Measurements from ENCODE around the gene ITGA1.

GRCh38 chr5:52869391-52869790 lies 81.7 kb downstream of the ITGA1 start:
- TF ChIP-seq POLR2A (IDR thresholded peaks at IDR 0.05), result no peak
- TF ChIP-seq, protein P1, sequence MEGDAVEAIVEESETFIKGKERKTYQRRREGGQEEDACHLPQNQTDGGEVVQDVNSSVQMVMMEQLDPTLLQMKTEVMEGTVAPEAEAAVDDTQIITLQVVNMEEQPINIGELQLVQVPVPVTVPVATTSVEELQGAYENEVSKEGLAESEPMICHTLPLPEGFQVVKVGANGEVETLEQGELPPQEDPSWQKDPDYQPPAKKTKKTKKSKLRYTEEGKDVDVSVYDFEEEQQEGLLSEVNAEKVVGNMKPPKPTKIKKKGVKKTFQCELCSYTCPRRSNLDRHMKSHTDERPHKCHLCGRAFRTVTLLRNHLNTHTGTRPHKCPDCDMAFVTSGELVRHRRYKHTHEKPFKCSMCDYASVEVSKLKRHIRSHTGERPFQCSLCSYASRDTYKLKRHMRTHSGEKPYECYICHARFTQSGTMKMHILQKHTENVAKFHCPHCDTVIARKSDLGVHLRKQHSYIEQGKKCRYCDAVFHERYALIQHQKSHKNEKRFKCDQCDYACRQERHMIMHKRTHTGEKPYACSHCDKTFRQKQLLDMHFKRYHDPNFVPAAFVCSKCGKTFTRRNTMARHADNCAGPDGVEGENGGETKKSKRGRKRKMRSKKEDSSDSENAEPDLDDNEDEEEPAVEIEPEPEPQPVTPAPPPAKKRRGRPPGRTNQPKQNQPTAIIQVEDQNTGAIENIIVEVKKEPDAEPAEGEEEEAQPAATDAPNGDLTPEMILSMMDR (IDR thresholded peaks at IDR 0.05), result no peak
